ENCODE measurements around the gene FSD1.

Gene FSD1

GRCh38 chr19:4365341-4365740 is 60.9 kb downstream of the FSD1 start:
- no peak for DNase-seq (ENCODE audit: low spot score)

- no peak for DNase-seq (ENCODE audit: low spot score)
These were observed 61.6 kb downstream of the FSD1 start for GRCh38 chr19:4365791-4366665.

GRCh38 chr19:4366666-4367335 is 62.4 kb downstream of the FSD1 start:
- no peak for DNase-seq (ENCODE audit: low spot score)

- no peak for DNase-seq (ENCODE audit: low spot score)
These were observed 62.9 kb downstream of the FSD1 start for GRCh38 chr19:4367336-4367723.

- DNase-seq (ENCODE audit: low spot score) = no peak
These were observed 63.4 kb downstream of the FSD1 start for GRCh38 chr19:4367781-4368127.

GRCh38 chr19:4368128-4368820 is 63.9 kb downstream of the FSD1 start:
- no peak for DNase-seq (ENCODE audit: low spot score)

GRCh38 chr19:4369109-4369887 is 64.9 kb downstream of the FSD1 start:
- DNase-seq (ENCODE audit: low spot score) = no peak

- peak; percentile 83 for DNase-seq (ENCODE audit: low spot score)
These were observed 65.5 kb downstream of the FSD1 start for GRCh38 chr19:4369888-4370260.

- DNase-seq (ENCODE audit: low spot score) = no peak
These were observed 66.1 kb downstream of the FSD1 start for GRCh38 chr19:4370418-4371041.

GRCh38 chr19:4371247-4372164 is 67.1 kb downstream of the FSD1 start:
- DNase-seq (ENCODE audit: low spot score) = no peak

GRCh38 chr19:4372165-4373012 is 68.0 kb downstream of the FSD1 start:
- no peak for DNase-seq (ENCODE audit: low spot score)

GRCh38 chr19:4373013-4373367 is 68.6 kb downstream of the FSD1 start:
- DNase-seq (ENCODE audit: low spot score) = no peak
